WERI-Rb-1 (cell line): ENCODE measurements around the gene B3GNT7.

Source experiments
- DNase-seq: peaks from one replicate; pipeline ENCODE4 v3.0.0-alpha.2; 2020
- H3K27ac ChIP-seq: fragments of 250-450 bp; sonication (Bioruptor Pico); 2 replicates; pipeline ENCODE4 v1.5.1; 2020; ENCODE audit warnings: mild to moderate bottlenecking, moderate library complexity
- H3K27me3 ChIP-seq: fragments of 250-450 bp; sonication (Bioruptor Pico); 2 replicates; pipeline ENCODE4 v1.5.1; 2021; ENCODE audit warnings: mild to moderate bottlenecking, low read depth, moderate library complexity; ENCODE audit not compliant: insufficient read depth, severe bottlenecking
- H3K36me3 ChIP-seq: fragments of 250-450 bp; sonication (Bioruptor Pico); 2 replicates; pipeline ENCODE4 v1.5.1; 2020; ENCODE audit warnings: mild to moderate bottlenecking, moderate library complexity
- H3K4me3 ChIP-seq: 2 replicates; pipeline ENCODE4 v1.5.1; 2011; ENCODE audit warnings: low read depth, mild to moderate bottlenecking, control low read depth, low read length
- H3K9me3 ChIP-seq: fragments of 250-450 bp; sonication (Bioruptor Pico); 2 replicates; pipeline ENCODE4 v1.5.1; 2021; ENCODE audit warnings: mild to moderate bottlenecking, moderate library complexity; ENCODE audit not compliant: severe bottlenecking
- TF ChIP-seq, protein P1 (sequence below): IDR thresholded peaks from 2 replicates; pipeline ENCODE4 v1.5.1; 2011; ENCODE audit warnings: low read depth, mild to moderate bottlenecking, control low read depth, inconsistent platforms, low read length

B3GNT7 gene

DNA sequence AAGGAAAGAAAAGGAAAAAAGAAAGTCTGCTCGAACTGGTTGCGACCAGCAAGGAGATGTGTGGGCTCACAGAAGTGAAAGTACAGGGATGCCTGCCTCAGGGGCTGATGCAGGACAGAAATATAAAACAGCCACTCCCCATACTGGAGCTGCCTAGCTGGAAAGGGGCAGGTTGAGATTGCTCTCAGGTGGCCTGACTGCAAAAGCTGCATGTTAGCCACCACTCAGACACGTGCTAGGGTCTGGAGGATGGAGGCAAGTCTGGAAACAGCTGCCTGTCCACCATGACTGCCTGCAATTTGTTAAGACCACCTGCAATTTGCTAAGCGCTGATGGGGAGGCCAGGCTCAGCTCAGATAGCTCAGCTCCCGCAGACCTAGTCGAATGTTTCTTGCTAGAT, 17.9 kb downstream of the B3GNT7 start:
- DNase-seq, result no peak
- peaks cover 7% of the 10 kb centered on the region for H3K9me3 ChIP-seq
- no peak overlapping the region for H3K27ac ChIP-seq
- TF ChIP-seq, protein P1, sequence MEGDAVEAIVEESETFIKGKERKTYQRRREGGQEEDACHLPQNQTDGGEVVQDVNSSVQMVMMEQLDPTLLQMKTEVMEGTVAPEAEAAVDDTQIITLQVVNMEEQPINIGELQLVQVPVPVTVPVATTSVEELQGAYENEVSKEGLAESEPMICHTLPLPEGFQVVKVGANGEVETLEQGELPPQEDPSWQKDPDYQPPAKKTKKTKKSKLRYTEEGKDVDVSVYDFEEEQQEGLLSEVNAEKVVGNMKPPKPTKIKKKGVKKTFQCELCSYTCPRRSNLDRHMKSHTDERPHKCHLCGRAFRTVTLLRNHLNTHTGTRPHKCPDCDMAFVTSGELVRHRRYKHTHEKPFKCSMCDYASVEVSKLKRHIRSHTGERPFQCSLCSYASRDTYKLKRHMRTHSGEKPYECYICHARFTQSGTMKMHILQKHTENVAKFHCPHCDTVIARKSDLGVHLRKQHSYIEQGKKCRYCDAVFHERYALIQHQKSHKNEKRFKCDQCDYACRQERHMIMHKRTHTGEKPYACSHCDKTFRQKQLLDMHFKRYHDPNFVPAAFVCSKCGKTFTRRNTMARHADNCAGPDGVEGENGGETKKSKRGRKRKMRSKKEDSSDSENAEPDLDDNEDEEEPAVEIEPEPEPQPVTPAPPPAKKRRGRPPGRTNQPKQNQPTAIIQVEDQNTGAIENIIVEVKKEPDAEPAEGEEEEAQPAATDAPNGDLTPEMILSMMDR, result no peak
- no peaks in the 10 kb centered on the region for H3K36me3 ChIP-seq
- no peak overlapping the region for H3K4me3 ChIP-seq
- no peaks in the 10 kb centered on the region for H3K27me3 ChIP-seq

DNA sequence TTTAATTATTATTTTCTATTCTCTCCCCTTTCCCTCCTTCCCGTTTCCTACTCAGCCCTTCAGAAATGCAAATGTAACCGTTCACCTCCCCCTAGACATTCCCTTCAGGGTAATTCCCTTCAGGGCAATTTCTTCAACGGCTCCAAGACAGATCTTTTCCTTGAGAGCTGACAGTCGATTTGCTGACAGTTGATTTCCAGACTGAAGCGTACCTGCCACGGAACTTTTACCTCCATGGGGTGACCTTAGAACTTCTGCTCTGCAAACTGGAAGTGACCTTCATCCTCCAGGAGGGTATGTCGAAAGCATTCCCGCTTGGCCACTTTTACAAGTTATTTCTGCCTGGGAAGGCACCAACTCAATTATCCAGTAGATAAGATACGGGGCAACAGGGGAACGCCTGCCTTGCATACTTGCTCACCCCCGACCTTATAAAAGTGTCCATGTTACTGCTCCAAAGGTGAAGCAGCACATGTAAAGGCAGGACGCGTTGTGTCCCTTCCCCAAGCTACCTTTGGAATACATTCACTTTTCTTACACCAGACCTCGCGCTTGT, 18.5 kb downstream of the B3GNT7 start:
- no peak overlapping the region for H3K27ac ChIP-seq

DNA sequence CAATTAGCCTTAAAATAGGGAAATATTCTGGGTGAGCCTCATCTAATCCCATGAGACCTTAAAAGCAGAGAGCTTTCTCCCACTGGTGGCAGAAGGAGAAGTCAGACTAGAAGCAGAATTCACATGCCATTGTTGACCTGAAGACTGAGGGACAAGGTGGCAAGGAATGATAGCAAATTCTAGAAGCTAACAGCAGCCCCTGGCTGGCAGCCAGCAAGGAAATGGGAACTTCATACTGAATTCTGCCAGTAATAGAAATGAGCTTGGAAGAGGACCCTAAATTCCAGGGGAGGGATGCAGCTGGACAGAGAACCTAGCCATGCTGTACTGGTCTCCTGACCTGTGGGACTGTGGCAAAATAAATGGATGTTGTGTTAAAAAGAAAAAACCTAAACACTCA, 19.5 kb downstream of the B3GNT7 start:
- Histone ChIP-seq H3K9me3 (peaks cover 7% of the 10 kb centered on the region), H3K27ac (no peak overlapping the region), H3K27me3 (no peaks in the 10 kb centered on the region), H3K36me3 (no peaks in the 10 kb centered on the region), H3K4me3 (no peak overlapping the region)
- TF ChIP-seq, protein P1, result no peak
- no peak for DNase-seq

More for the DNA sequence above, 18.5 kb downstream of the B3GNT7 start:
- TF ChIP-seq, protein P1, result no peak
- H3K36me3 ChIP-seq, result no peaks in the 10 kb centered on the region
- H3K4me3 ChIP-seq, result no peak overlapping the region
- DNase-seq, result no peak
- peaks cover 7% of the 10 kb centered on the region for H3K9me3 ChIP-seq
- H3K27me3 ChIP-seq, result no peaks in the 10 kb centered on the region

DNA sequence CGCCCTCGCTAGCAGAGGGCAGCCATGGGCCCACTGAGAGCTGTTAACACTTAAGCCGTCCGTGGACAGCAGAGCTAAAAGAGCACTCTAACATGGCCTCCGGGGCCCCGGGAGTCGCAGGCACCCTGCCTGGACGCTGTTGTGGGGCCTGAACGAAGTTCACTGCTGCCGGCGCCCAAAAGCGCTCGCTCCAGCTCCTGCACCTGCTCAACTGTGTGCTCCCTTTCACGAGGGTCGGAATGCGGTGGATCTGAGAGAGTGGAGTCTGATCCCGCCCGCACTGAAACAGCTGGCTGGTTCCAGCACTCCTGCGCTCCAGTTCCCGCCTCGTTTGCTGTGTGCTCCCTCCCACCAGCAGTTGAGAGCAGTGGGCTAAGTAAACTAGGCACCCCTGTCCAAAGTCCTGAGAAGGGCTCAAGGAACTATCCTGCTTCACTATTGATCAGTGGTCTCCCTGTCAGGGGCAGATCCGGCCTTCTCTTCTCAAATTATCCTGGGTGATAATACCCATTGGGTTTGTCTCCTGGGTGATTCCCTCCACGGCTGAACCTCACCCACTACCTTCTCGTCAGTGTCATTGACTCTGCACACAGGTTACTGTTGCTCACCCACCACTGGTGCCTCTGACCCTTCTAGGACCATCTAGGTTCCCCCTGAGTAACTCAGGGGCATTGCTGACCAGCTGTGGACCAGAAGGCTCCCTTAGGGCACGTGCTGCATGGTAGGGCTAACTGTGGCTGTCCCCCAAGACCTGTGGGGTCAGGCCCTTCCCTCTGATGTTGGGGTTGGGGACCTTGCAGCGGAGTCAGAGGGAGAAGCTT, 23.5 kb downstream of the B3GNT7 start:
- Histone ChIP-seq H3K9me3 (no peaks in the 10 kb centered on the region), H3K36me3 (no peaks in the 10 kb centered on the region), H3K27ac (no peak overlapping the region), H3K4me3 (no peak overlapping the region), H3K27me3 (no peaks in the 10 kb centered on the region)
- no peak for DNase-seq
- TF ChIP-seq, protein P1, result no peak

DNA sequence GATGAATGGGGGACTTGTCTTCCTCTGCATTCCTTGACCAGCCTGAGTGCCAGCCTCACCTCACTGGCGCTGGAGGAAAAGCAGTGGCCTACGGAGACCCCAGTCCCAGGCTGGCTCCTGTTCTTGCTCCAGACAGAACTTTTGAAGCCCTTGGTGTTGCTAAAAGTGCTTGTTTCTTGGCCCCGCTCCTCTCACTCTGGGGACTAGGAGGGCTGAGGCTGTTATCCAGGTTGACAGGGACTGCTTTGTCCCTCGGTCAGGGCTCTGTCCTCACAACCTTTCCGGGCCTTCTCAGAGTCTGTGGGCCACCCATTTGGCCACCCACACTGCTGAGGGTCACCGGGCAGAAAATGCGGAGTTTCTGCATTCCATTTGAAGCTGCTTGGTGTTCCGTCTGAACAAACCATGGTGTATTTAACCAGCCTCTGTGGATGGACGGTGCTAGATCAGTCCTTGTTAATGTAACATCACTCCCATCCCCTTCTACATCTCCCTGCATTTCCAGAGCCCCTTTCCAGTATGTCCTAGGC, 25.6 kb downstream of the B3GNT7 start:
- H3K36me3 ChIP-seq, result no peaks in the 10 kb centered on the region
- H3K9me3 ChIP-seq, result no peaks in the 10 kb centered on the region
- TF ChIP-seq, protein P1, result no peak
- H3K27me3 ChIP-seq, result no peaks in the 10 kb centered on the region
- H3K27ac ChIP-seq, result no peak overlapping the region
- DNase-seq, result no peak
- no peak overlapping the region for H3K4me3 ChIP-seq
